Left forelimb (tissue), 1 donor: ENCODE results near the gene ZNF48.

Experiments used
- DNase-seq: peaks from one replicate; pipeline ENCODE4 v3.0.0-alpha.2; 2018; ENCODE audit warnings: low spot score

The ZNF48 gene

GRCh38 chr16:30358990-30359870 is 36.0 kb upstream of the ZNF48 start:
- no peak for DNase-seq

DNA sequence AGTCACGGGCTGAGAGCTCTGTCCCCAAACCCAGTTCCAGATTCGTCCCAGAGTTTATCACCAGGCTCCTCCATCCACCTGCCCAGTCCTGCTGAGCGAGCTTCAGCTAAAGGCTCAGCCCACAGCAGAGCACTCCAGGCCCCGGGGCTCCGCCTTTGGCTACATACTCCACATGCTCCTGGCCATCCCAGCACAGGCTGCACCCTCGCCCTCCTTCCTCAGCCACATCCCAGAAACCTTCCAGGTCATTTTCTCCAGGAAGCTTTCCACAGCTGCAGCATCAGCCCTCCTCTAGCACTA is 35.4 kb upstream of the ZNF48 start:
- no peak for DNase-seq

DNA sequence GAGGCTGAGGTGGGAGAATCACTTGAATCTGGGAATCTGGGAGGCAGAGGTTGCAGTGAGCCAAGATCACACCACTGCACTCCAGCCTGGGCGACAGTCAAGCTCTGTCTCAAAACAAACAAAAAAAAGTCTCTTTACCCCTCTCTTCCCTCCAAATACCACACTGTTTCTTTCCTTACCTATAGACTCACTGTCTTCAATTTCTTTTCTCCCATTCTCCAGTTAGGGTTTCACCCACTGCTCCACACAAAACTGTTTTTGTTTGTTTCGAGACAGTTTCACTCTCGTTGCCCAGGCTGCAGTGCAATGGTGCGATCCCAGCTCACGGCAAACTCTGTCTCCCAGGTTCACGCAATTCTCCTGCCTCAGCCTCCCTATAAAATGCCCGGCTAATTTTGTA is 34.0 kb upstream of the ZNF48 start:
- DNase-seq, result no peak

GRCh38 chr16:30365200-30365599 is 30.0 kb upstream of the ZNF48 start:
- DNase-seq, result no peak

GRCh38 chr16:30366511-30366910 is 28.7 kb upstream of the ZNF48 start:
- no peak for DNase-seq

DNA sequence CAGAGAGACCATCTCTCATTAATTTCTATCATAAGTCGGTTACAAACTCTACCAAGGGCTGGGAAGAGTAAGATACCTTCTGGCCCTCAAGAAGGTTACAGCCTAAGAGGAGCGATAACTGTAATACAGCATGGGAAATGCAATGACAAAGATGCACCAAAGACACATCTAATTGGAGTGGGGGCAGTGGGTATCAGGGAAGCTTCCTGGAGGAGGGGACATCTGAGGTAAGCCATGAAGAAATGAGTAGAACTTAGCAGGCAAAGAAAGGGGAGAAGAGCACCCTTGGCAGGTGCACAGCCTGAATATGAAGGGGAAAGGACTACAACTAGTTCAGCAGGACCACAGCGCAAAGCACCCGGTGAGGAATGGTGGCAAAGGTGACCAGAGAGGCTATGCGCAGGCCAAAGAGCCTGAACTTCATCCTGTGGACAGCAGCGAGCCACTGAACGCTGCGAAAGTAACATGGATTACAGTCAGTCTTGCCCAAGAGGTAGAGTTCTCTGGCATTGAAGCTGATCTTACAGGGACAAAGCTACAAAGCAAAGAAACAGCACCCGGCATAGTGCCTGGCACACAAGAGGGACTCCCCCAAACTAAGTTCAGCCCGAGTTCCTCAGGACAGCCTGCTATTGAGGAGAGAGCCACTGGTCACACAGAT is 27.7 kb upstream of the ZNF48 start:
- DNase-seq, result no peak

- DNase-seq, result no peak
Measured at GRCh38 chr16:30368122-30368791, 27.0 kb upstream of the ZNF48 start.

GRCh38 chr16:30368792-30369090 is 26.5 kb upstream of the ZNF48 start:
- DNase-seq, result no peak

DNA sequence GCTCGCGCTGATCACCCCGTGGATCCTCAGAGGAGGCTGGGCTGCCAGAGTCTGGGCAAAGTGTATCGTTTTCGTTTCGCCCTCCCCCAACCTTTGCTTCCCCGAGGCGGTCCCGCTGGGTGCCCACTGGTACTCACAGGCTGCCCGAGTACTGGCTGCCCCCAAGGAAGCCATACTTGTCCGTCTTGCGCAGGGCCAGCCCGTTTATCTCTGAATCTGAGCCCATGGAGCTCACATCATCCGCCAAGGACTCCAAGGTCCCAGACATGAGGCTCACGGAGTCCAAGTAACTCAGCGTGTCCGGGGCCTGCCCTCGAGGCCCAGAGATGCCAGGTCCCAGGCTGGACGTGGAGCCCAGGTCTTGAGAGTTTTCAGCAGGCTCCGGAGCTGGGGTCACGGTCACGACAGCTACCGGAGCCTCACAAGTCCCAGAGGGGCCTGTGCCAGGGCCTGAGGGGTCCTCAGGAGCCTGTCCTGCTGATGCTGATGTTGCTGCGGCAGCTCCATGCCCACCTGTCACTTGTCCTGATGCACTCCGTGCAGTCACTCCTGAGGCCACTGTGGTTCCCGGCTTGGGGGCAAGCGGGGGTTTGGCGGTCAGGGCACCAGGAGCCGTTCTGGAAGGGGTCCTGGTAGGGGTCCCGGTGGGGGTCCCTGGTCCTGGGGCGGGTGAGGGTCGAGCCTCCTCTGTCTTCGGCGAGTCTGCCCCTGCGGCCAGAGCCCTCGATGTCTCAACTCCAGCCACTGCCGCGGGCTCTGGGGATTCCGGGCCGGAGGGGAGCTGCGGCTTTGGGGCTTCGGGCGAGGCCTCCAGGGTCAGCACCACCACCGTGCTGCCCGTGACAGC is 25.9 kb upstream of the ZNF48 start:
- DNase-seq, result no peak

GRCh38 chr16:30369938-30370455 is 25.2 kb upstream of the ZNF48 start:
- no peak for DNase-seq

- DNase-seq, result peak; percentile 100
Measured at GRCh38 chr16:30370456-30371247, 24.6 kb upstream of the ZNF48 start, which contains the start of gene TBC1D10B. TSS of gene TBC1D10B (minus strand) at chr16:30370494. CDS start at chr16:30370183, 311 bp downstream.

DNA sequence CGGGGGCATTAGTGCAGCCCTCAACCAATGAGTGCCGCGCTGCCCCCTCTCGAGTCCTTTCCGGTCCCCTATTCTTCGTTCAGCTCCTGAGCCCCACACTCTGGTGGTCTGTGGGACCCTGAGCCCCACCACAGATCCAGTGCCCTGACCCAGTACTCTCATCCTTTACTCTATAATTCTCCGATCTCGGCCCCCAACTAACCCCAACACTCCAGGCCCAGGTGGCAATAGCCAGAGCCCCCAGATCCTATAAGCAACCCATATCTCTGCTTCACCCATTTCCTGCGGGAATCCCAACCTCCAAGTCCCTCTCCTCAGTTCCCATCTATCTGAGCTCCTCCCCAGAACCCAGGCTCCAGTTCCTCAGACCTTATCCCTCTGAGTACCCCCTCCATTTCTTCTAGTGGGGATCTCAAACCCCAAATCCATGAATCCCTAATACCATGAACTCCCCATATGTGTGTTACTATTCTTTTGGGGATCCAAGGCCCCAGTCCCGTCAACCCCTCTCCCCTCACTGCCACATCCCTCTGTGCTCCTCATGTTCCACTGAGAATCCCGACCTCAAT is 23.9 kb upstream of the ZNF48 start:
- no peak for DNase-seq

GRCh38 chr16:30372038-30372712 is 23.0 kb upstream of the ZNF48 start:
- DNase-seq, result no peak

- DNase-seq, result no peak
Measured at GRCh38 chr16:30372725-30373124, 22.5 kb upstream of the ZNF48 start.

DNA sequence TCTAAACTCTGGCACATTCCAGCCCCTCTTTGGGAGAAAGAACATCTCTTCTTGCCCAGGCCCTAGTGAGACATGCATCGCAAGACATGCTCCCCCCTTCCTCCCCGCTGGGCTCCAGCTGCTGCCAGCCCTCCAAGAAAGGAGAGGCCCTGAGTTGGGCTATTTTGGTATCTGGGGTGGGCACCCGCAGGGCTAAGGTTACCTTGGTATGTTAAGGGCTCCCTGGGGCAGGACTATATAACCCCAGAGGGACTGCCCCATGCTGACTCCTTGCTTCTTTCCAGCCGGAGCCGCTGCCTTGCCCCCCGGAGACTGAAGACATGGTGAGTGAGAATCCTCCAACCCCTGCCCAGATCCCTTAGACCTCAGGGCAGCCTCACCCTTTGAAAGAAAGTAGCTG is 20.7 kb upstream of the ZNF48 start, which contains the start of gene MYL11:
MYL11 (plus strand) TSS at position 265 of the 400 bp plus-strand sequence; CDS start at position 321, 56 bp downstream.
- DNase-seq, result no peak

DNA sequence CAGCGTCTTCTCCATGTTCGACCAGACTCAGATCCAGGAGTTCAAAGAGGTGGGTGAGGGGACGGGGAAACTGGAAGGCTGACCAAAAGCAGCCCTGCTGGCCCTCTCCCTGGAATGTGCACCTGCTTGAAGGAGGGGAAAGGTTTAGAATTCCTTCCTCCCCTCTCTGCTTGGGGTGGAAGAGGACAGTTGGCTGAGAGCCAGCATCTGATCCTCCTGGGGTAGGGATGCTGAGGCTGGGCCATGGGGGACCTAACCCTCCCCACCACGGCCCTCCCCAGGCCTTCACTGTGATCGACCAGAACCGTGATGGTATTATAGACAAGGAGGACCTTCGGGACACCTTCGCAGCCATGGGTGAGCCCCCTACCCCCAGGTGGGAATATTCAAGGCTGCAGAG is 19.4 kb upstream of the ZNF48 start:
- DNase-seq, result no peak

GRCh38 chr16:30376461-30376902 is 18.7 kb upstream of the ZNF48 start:
- no peak for DNase-seq

DNA sequence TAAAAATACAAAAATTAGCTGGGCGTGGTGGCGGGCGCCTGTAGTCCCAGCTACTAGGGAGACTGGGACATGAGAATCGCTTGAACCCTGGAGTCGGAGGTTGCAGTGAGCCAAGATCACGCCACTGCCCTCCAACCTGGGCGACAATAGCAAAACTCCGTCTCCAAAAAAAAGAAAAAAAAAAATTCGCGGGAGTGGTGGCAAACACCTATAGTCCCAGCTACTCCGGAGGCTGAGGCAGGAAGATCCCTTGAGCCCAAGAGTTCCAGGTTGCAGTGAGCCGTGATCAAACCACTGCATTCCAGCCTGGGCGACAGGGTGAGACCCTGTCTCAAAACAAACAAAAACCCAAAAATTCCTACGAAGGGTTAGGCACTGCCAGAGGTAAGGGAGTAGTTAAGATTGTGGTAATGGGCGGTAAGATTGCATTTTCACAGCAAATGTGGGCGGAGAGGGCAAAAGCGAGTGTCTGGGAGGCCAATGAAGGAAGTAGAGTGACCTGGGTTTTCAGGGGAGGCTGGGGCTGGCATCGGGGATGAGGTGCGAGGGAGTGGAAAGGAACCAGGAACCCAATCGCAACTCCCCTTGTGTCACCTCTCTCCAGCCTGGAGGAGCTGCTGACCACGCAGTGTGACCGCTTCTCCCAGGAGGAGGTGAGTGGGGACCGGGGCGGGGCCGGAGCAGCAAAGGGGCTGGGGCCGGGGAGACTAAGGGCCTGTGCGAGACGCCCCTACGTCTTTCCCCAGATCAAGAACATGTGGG is 18.0 kb upstream of the ZNF48 start:
- DNase-seq, result no peak

- DNase-seq, result peak; percentile 93
Measured at GRCh38 chr16:30377812-30378235, 17.4 kb upstream of the ZNF48 start.
